HG03565 (cell line): Measurements from ENCODE around the gene ZC3H12A.

Source experiments
- ATAC-seq: cut with Tn5 transposase; IDR thresholded peaks from one replicate; pipeline ENCODE4 v1.9.1; 2021; ENCODE audit warnings: mild to moderate bottlenecking, moderate library complexity; ENCODE audit not compliant: unreplicated experiment

The ZC3H12A gene

DNA sequence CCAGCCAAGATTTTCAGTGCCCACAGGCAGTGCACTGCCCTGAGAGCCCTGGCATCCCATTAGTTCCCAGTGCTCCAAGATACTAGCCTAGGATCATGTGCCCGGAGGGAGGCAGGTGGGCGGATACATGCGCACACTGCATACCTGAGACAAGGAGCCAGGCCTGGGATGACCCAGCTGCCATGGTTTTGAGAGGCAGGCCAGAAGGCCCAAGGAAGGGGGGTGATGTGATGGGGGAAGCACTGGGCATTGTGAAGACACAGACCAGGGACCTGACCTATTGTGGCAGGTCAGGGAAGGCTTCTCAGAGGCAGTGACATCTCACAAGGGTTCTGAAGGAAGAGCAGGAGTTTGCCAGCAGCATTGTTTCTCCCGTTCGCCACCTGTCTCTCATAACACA lies 3.6 kb downstream of the ZC3H12A start:
- no peak for ATAC-seq

DNA sequence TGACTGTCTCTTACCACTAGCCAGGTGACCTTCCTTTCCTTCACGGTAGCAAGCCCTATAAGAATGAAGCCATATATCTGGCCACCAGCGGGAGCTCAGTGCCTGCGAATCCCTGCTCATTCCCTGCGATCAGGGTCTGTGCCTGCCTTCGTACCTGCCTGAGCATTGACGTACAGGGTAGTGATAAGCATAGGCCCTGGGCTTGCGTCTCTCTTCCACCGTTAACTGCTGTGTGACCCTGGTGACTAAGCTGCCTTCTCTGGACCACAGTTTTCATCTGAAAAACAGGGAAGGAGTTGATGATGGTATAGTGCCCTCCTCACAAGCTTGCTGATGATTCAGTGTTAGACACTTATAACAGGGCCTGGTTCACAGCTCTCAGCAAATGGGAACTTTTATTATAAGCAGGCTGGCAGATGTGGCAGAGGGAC lies 4.1 kb downstream of the ZC3H12A start:
- ATAC-seq: no peak

DNA sequence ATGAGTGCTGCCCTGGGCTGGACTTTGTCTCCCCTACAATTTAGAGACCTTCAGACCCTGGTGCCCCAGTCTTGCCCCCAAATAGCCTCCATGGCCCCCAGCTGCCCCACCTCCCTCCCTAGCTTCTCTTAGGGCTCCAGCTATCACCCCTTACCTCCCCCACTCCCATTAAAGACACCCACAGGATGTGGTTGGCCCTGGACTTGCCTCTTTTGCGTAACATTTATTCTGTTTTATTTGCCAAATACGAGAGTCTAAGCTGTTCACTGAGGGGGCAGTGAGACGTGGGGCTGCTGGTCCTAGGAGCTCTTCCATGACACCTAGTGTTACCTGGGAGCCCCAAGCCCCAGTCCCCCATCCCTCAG lies 4.5 kb downstream of the ZC3H12A start:
- no peak for ATAC-seq

DNA sequence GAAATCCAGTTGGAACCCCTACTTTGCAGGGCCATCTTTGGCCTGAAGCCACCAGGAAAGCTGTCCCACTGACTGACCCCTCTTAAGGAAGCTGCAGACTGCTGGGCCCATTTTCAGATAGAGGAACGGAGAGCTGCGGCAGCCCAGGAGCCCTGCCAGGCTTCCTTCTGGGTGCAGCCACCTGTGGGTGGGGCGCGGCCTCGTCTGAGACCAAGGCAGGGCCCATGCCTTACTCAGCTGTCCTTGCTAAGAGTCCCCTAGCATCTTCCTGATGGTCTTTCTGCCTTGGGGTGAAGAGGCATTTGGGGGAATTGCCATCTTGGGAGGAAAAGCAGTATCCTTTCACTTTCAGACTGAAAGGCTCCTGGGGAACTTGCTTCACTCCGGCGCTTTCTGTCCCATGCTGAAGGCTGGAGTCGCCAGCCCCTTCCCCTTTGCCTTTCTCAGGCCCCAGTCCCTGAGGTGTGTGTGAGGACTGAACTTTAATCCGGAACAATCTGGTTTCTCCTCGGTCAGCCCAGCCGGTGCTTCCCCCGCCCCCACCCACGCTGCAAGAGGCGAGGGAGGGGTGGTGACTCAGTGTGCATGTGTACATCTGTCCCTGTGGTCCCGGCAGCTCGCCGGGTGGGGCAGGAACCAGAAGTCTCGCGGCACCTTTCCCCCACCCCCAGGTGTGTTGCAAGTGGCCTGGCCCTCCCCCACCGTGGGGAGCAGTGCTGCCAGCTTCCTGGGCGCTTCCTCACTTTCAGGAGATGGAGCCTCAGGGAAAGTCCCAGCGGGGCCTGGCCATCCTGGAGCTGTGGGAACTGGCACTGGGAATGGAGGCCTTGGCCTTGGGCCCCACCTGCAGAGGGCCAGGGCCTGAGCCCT lies 5.1 kb downstream of the ZC3H12A start:
- ATAC-seq: peak; percentile 33

DNA sequence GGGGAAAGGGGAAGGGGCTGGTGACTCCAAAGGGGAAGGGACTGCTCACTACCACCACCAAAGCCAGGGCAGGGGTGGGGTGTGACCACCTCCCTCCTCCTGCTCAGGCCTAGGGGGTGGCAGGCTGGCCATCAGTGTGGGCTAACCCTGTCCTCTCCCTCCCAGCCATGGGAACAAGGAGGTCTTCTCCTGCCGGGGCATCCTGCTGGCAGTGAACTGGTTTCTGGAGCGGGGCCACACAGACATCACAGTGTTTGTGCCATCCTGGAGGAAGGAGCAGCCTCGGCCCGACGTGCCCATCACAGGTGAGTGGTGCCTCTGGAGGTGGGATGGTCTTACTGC lies 5.7 kb downstream of the ZC3H12A start:
- ATAC-seq: no peak

DNA sequence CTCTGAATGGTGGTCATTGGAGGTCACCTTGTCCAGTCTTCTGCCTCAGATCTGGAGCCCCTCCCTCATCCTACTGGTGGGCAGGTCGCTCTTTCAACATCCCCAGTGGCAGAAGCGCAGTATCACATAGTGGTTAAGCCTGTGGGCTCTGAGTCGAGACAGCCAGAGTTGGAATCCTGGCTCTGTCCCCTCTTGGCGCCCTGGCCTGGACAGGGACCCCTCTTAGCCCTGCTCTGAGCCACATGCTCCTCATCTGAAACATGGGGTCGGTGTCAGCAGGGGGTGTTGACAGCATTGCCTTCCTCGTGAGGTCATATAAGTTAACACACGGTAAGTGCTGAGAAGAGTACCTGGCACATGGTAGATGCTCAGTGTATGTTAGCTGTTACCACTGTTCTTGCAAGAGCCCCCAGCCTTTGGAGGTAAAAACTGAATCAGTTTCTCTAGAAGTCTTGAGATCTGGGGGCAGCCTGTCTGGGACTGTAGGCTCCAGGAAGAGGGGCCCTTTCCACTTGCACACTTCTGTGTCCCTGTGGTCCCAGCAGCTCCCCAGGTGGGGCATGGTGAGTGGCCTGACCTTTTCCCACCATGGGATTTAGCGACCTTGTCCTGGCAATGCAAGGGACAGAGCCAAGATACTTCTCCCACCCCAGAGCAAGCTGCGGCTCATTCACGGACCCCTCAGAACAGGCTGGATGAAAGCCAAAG lies 6.4 kb downstream of the ZC3H12A start:
- no peak for ATAC-seq

DNA sequence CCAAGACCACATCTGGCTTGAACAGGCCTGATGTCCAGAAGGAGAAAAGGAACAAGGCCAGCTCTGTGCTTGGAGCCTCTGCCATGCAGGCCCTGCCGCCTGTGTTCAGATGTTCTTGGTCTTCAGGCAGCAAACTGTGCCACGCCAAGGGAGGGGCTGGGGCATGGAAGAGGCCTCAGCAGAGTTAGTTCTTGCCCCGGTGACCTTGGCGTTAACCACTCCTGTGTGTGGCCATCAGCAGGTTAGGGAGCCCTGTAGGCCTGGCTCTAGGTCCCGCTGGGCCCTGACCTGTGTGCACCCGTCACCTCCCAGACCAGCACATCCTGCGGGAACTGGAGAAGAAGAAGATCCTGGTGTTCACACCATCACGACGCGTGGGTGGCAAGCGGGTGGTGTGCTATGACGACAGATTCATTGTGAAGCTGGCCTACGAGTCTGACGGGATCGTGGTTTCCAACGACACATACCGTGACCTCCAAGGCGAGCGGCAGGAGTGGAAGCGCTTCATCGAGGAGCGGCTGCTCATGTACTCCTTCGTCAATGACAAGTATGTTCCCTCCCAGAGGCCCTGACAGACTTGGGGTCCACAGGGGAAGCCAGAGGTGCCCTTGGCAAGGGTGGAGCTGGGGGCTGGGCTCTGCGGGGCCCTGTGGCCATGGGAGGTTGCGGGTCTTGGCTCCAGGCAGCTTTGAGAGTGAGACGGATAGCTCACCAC lies 7.1 kb downstream of the ZC3H12A start:
- ATAC-seq: no peak

DNA sequence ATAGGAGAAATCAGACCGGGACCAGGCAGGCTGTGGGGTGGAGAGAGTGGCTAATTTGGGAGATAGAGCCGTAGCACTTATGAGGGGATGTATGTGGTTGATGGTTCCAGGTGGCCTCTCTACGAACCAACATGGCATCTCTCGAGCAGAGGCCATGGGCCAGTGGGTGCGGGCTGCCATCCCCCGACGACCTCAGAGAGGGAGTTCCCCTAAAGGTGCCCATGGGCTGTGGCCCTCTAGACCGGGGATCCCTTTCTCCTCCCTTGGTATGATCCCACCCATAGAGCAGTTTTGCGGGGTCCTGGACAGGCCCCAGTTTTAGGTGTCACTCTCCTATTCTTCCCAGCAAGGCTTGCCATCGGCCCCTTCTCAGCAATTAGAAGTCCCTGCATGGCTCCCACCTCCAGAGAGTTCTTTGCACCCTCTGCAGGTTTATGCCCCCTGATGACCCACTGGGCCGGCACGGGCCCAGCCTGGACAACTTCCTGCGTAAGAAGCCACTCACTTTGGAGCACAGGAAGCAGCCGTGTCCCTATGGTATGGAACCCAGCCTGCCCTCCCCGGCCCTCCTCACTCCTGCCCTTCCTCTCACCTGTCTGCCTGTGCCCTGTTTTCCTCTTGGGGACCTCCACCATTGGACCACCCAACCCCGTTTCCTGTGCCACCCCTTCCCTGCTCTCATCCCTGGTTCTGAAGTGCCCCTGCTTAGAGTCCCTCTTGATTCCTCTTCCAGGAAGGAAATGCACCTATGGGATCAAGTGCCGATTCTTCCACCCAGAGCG lies 7.8 kb downstream of the ZC3H12A start:
- ATAC-seq: no peak

DNA sequence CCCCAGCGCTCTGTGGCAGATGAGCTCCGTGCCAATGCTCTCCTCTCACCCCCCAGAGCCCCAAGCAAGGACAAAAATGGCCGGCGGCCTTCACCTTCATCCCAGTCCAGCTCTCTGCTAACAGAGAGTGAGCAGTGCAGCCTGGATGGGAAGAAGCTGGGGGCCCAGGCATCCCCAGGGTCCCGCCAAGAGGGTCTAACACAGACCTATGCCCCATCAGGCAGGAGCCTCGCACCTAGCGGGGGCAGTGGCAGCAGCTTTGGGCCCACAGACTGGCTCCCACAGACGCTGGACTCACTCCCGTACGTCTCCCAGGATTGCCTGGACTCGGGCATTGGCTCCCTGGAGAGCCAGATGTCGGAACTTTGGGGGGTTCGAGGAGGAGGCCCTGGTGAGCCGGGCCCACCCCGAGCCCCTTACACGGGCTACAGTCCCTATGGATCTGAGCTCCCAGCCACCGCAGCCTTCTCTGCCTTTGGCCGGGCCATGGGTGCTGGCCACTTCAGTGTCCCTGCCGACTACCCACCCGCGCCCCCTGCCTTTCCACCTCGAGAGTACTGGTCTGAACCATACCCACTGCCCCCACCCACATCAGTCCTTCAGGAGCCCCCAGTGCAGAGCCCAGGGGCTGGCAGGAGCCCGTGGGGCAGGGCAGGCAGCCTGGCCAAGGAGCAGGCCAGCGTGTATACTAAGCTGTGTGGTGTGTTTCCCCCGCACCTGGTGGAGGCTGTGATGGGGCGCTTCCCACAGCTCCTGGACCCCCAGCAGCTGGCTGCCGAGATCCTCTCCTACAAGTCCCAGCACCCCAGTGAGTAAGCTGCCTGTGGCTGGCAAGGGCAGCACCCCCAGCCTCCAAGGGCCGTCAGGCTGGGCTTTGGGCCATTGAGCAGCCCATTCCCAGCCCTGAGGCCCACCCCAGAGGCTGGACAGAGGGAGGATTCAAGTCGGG lies 8.7 kb downstream of the ZC3H12A start:
- ATAC-seq: no peak

DNA sequence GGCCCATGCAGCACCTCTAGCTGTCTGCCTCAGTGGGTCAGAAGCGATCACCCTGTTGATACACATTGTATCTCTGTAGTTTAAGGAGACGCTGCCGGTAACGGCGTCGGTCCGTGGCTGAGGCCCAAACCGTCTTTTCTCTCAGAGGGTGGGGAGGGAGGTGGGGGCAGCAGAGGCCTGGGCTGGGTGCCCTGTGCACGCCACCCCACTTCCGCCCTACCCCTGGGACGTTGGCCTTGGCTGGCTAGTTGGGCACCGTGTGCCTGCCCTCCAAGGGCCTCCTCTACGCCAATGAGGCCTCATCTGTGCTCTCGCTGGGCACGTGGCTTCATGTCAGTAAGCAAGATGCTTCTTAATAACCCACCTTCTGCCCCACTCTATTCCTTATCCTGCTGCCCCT lies 9.4 kb downstream of the ZC3H12A start:
- ATAC-seq: no peak

DNA sequence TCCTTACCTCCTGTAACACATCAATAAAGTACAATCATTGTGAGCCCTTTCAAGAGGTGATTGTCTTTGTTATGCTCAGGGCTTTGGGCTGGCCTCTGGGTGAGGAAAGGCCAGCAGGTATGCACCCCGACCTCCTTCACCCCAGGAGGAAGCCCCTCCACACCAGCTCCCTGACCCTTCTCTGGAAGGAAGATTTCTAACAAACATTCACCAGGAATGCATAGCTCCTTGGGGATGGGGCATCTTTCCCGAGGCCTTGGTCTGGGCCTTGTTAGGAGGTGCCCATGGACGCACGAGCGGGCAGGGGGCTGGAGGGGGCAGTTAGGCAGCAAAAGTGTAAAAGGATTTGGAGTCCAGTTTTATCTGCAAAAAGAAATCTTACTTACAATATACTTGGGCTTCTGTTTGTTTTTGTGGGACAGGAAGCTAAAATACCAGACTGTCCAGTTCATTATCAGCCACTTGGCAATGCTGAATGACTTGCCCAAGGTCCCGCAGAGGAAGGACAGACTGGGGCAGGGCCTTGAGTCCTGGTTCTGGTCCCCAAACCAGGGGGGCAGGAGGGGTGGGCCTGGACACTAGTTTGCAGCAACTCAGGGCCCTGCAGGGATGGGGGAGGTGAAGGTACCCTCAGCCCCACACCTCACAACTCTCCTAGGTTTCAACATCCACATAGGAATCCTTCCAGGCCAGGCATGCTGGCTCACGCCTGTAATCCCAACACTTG lies 10.1 kb downstream of the ZC3H12A start:
- ATAC-seq: no peak

DNA sequence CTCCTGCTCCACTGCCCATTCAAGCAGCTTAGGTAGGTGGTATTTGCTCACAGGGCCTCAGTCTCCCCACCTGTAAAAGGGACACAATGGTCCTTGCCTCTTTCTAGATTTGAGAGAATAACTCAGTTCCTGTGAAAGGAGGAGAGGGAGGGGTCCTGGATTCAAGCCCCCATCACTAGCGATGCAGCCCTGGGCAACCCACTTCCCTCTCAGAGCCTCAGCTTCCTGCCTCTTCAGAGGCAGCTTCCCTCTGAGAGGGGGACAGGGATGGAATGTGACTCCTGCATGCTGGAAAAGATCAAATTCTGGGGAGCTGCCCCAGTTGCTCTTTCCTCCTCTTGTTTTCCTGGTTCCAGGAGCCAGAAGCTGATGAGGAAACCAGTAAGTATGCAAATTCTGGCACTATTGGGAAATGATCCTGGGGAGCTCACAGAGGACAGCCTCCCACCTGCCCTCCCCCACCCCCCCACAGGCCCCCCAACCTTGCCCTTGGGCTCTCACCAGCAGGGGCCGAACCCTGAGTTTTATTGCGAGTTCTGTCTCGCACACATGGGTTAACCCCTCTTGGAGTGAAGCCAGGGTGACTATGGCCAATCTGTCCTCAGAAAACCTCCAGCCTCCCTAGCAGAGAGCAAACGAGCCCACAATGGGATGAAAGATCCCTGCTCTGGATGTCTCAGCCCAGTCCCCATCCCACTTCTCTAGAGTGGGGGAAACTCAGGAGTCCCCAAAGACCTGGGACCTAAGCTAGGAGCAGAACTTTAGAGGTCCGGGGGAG lies 11.7 kb downstream of the ZC3H12A start:
- no peak for ATAC-seq

DNA sequence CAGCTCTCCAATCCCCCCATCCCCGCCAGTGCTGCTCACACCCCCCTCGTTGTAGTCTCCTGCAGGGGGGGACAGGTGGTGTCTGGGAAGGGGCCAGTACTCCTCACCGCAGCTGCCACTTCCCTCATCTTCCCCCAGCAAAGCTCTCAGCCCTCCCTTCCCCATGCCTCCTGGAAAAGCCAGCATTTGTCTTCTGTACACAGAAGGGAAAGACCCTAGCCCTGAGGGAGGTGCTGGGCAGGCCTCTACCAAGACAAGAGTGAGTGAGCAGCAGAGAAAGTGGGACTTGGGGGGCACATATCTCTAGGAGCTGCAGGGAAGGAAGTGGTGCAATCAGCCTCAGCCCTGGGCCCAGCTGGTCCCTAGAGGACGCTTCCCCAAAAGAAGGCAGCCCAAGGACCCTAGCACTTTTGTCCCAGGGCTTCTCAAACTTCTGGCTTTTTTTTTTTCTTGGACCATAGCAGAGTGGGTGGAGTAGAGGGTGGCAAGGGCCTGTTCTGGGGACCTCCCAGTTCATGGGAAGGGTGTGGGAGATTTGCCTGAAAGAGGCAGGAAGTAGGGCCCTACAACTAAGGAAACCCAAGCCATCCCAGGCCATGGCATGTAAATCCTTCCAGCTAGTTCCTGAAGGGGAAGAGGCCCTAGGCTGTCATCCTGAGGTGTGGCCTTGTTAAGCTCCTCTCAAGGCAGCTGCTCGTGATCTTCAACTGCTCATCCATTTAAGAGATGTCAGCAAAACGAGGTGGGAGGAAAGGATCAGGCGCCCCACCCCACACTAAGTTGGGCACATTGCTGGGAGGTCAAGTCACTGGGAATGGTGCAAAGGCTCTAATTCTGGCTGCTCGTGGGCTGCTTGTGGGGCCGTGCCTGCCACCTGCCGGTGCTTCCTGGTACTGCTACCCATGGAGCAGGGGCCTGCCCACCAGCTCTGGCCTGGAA lies 12.6 kb downstream of the ZC3H12A start:
- no peak for ATAC-seq

DNA sequence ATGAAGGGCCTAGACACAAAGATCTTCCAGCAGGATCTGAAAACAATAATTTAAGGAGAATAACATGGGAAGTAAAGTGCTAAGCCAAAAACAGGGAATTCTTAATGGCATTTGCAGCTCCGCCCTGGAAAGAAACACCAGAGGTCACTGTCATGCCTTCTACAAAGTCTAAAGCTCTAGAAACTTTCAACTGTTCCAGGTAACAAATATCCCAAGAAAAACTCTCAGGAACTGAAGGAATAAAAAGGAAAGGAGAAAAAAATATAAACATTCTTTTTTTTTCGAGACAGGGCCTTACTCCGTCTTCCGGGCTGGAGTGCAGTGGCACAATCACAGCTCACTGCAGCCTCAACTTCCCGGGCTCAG lies 13.2 kb downstream of the ZC3H12A start:
- no peak for ATAC-seq

DNA sequence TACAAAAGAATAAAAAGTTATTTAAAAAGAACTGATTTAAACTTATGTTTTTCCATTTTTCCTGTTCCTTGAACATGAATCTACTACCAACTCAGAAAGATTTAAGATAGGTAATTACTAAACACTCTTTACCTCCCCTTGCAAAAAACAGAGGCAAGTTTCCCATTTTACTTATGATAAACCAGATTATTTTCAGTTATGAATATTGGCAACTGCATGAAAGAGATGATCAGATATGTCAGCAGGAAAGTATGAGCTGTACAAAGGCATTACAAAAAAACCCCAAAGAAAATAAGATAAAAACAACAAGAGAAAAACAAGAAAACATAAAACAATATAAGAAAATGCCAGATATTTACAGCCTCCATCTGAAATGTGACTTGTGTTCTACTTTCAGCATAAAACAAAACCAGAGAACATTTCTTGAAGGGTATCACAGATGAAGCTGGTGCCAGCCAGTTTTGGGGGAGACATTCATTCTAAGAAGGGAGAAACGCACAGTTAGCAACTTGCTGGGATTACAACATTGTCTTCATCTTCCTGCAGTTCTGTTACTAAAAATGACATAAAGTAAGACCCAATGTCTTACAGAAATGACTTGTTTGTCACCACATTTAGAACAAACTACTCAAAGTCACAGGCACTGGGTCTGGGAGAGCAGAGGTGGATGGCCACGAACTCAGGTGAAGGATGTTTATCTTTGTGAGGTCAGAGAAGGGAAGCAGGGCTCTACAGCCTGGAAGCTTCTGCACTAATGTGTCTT lies 19.1 kb downstream of the ZC3H12A start:
- ATAC-seq: no peak

DNA sequence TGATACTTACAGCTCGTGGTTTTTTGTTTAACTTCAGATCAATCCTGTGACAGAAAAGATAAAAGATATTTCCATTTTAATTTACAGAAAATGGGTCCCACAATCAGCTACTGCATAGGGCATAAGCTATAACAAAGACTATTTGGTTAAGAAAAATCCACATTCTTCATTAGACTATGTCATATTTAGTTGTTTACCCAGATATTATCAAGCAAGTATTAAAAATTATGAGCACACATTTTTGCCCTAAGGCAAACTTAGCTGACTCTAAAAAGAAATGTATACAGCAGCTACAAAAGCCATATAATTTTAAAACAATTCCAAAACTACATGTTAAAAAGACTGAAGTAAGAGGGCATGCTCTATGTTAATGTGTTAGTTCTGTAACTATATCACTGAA lies 21.5 kb downstream of the ZC3H12A start:
- ATAC-seq: no peak

DNA sequence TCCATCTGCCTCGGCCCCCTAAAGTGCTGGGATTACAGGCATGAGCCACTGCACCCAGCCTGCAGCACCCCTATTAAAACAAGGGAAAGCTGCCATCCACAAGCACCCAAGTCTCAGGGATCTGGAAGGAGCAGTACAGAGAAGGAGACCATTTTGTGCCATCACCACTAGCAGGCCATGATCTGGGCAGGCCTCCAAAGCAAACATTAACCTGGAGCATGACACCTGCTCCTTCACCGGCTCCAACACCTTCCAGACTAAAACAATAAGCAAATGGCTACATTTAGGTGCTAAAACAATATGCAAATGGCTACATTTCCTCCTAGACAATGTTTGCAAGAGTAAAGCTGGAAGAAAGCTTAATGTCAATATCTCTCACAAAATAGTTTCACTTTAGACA lies 23.5 kb downstream of the ZC3H12A start:
- ATAC-seq: no peak
